Vagina (tissue), 2 donors: ENCODE measurements around the gene SELPLG.

ENCODE experiments used
- POLR2A ChIP-seq, 2 donors: fragments of 450-650 bp; IDR thresholded peaks; one replicate each; pipeline ENCODE4 v1.6.1; 2017; ENCODE audit warnings: antibody characterized with exemption in 2 of 2, mild to moderate bottlenecking in 2 of 2, moderate library complexity in 2 of 2
- POLR2AphosphoS5 ChIP-seq, 2 donors: sonication (generic); formaldehyde crosslinking; IDR thresholded peaks; one replicate each; pipeline ENCODE4 v1.9.0; 2017; ENCODE audit warnings: antibody characterized with exemption in 2 of 2, mild to moderate bottlenecking in 2 of 2, low read depth in 1 of 2; ENCODE audit not compliant: insufficient read depth in 1 of 2
- TF ChIP-seq, protein P1 (sequence below), 3 experiments: fragments of 450-650 bp in 2 of 3; fragments of 200-600 bp in 1 of 3; sonication (generic) in 1 of 3; IDR thresholded peaks; one replicate each; pipeline ENCODE4 v1.5.1; 2017 to 2019; ENCODE audit warnings: antibody characterized with exemption in 3 of 3, mild to moderate bottlenecking in 2 of 3, moderate library complexity in 2 of 3

GRCh38 chr12:108619369-108620160 lies 14.1 kb downstream of the SELPLG start:
- no peak for TF ChIP-seq POLR2A (IDR thresholded peaks at IDR 0.05)
- TF ChIP-seq, protein P1, sequence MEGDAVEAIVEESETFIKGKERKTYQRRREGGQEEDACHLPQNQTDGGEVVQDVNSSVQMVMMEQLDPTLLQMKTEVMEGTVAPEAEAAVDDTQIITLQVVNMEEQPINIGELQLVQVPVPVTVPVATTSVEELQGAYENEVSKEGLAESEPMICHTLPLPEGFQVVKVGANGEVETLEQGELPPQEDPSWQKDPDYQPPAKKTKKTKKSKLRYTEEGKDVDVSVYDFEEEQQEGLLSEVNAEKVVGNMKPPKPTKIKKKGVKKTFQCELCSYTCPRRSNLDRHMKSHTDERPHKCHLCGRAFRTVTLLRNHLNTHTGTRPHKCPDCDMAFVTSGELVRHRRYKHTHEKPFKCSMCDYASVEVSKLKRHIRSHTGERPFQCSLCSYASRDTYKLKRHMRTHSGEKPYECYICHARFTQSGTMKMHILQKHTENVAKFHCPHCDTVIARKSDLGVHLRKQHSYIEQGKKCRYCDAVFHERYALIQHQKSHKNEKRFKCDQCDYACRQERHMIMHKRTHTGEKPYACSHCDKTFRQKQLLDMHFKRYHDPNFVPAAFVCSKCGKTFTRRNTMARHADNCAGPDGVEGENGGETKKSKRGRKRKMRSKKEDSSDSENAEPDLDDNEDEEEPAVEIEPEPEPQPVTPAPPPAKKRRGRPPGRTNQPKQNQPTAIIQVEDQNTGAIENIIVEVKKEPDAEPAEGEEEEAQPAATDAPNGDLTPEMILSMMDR (IDR thresholded peaks at IDR 0.05): no peak
- no peak for TF ChIP-seq POLR2AphosphoS5 (IDR thresholded peaks at IDR 0.05; ENCODE audit: insufficient read depth in 1 of 2, low read depth in 1 of 2)
